Measurements from ENCODE around the gene HOXD1.

GRCh38 chr2:176177580-176178037 lies 10.9 kb upstream of the HOXD1 start:
- TF ChIP-seq CTCF (IDR thresholded peaks at IDR 0.05; ENCODE audit: low read length): no peak
- TF ChIP-seq EZH2 (IDR thresholded peaks at IDR 0.05; ENCODE audit: borderline replicate concordance, low read length): no peak
